ENCODE measurements around the gene ZBTB43. TPM values are rescaled to one million over a fixed set of nuclear protein-coding genes. Genes with fewer than 3 reads are reported as not detected.
"Not testable (repeated sequence)": the region's sequence is repeated elsewhere in the genome, so short reads cannot be mapped to it uniquely, and the experiment has no call there.

Gene ZBTB43, protein sequence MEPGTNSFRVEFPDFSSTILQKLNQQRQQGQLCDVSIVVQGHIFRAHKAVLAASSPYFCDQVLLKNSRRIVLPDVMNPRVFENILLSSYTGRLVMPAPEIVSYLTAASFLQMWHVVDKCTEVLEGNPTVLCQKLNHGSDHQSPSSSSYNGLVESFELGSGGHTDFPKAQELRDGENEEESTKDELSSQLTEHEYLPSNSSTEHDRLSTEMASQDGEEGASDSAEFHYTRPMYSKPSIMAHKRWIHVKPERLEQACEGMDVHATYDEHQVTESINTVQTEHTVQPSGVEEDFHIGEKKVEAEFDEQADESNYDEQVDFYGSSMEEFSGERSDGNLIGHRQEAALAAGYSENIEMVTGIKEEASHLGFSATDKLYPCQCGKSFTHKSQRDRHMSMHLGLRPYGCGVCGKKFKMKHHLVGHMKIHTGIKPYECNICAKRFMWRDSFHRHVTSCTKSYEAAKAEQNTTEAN
- 4.6 and 33.3 TPM in 2 replicates for total RNA-seq (2014; rRNA removed; shearing (Covaris generic))

GRCh38 chr9:126804696-126805553 is at the start of gene ZBTB43:
Gene ZBTB43 (plus strand): TSS chr9:126805040. CDS start chr9:126832510, 27,470 bp downstream.
- peak; percentile 95 for DNase-seq (ENCODE audit: low spot score)

DNA sequence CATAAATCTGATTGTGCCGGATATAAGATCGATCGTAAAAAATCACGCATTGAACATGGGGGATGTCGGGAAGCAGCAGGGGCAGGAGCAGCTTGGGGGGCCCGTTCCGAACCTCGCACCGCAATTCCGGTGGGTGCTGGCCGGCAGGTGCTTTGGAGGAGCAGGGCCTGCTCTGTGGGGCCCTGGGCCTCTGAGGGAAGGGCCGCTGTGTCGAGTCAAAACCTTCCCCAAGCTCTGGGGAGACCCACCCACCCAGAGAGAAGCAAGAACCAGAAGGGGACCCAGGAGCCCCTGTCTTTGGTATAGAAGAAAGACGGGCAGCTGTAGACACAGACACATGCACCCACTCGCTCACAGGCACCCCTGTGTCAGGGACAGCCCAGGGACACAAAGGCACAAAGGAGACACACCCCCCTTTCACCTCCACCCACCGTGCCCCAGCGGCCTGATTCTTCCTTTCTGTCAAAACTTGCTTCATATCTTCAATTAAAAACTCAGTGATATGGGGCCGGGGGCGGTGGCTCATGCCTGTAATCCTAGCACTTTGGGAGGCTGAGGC is 49.4 kb upstream of the ZBTB43 start:
- no peak for DNase-seq (ENCODE audit: low spot score)

- DNase-seq (ENCODE audit: low spot score), result no peak
These were observed 48.6 kb upstream of the ZBTB43 start for GRCh38 chr9:126756238-126756637.

GRCh38 chr9:126756876-126757415 is 47.9 kb upstream of the ZBTB43 start:
- DNase-seq (ENCODE audit: low spot score), result no peak

DNA sequence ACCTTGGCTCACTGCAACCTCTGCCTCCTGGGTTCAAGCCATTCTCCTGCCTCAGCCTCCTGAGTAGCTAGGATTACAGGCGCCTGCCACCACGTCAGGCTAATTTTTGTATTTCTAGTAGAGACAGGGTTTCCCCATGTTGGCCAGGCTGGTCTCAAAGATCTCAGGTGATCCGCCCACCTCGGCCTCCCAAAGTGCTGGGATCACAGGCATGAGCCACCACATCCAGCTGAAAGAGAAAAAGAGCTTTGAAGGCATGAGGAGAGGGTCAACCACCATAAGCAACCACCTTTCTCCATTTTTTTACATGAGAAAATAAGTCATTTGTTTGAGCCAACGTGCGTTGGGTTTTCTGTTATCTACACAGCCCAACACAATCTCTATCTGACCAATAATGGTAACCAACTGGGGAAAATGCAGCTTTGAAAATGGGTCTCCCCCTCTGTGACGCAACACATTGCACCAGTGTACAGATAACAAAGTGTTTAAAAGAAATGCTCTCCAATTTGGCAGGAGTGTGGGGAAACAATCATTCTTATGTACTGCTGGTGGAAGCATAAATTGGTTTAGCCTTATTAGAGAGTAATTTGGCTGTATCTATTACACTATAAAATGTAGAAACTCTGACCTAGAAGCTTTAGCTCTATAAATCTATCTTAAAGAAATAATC is 45.8 kb upstream of the ZBTB43 start:
- no peak for DNase-seq (ENCODE audit: low spot score)

DNA sequence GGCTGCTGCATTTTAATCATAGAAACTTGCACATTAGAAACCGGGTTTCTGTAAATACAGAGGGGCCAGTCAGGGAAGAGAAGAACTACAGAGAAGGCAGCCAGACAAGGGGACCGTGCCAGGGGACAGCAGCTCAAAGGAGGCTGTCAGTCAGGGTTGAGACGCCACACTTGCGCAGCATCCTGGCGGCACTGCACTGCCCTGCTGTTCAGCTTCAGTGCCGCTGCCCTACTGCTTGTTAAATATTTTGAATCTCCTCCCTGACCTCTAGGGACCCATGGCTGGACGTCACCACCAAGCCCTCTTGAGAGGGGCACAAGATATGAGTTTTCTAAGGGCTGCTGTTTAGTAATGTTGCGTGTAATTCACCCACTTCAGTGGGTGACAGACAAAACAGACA is 43.6 kb upstream of the ZBTB43 start:
- no peak for DNase-seq (ENCODE audit: low spot score)

- peak; percentile 7 for DNase-seq (ENCODE audit: low spot score)
These were observed 41.6 kb upstream of the ZBTB43 start for GRCh38 chr9:126763130-126763764.

GRCh38 chr9:126773004-126773607 is 31.7 kb upstream of the ZBTB43 start:
- DNase-seq (ENCODE audit: low spot score), result no peak

DNA sequence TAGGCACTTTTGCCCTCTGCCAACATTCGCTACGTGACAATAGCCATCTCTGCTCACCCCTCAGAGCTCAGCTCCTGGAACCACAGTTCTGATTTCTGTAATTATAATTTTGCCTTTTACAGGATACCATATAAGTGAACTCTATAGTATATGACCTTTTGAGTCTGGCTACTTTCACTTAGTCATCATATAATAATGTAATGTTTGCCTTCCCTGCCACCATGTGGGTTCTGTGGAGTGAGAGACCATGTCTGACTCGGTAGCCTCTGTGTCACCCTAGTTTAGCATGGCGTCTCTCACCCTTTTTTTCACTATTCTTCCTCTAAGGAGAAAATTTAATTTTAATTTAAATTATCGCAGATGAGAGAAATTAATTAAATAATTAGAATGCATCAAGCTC is 28.9 kb upstream of the ZBTB43 start:
- DNase-seq (ENCODE audit: low spot score), result no peak

DNA sequence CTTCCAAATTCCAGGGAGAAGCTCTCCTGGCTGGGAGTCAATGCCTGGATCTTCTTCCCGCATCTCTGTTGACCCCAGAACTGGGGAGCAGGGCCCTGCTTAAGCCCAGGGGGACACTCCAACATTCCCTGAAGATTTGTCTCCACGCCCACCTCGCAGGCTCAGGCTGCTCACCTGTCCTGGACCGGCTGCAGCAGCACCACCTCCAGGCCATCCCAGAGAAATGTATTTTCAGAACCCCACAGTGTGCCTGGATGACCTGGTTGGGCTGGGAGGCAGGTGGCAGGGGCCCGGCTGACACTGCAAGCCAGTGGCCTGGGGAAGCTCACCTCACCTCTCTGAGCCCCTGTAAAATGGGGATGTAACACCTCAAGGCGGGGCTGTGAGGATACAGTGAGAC is 27.1 kb upstream of the ZBTB43 start:
- DNase-seq (ENCODE audit: low spot score), result no peak

DNA sequence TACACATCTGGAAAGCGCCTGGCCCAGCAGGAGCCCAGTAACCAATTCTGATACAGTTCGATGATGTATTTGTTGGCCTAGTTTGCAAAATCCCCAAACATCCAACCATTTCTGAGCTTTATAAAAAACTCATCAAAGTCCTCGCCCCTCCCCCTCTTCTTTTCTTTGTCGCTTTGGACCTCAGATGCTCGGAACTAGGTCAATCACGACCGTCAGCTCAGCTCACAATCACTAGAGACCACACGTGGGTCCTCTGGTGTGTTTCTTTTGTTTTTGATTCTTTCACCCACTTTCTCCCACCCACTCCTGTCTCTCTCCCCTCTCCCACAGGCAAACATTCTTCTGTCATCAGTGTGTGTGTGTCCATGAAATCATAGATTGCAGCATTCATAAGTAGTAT is 26.7 kb upstream of the ZBTB43 start:
- DNase-seq (ENCODE audit: low spot score), result no peak

- DNase-seq (ENCODE audit: low spot score), result not testable (repeated sequence)
These were observed 26.1 kb upstream of the ZBTB43 start for GRCh38 chr9:126778696-126779095.

DNA sequence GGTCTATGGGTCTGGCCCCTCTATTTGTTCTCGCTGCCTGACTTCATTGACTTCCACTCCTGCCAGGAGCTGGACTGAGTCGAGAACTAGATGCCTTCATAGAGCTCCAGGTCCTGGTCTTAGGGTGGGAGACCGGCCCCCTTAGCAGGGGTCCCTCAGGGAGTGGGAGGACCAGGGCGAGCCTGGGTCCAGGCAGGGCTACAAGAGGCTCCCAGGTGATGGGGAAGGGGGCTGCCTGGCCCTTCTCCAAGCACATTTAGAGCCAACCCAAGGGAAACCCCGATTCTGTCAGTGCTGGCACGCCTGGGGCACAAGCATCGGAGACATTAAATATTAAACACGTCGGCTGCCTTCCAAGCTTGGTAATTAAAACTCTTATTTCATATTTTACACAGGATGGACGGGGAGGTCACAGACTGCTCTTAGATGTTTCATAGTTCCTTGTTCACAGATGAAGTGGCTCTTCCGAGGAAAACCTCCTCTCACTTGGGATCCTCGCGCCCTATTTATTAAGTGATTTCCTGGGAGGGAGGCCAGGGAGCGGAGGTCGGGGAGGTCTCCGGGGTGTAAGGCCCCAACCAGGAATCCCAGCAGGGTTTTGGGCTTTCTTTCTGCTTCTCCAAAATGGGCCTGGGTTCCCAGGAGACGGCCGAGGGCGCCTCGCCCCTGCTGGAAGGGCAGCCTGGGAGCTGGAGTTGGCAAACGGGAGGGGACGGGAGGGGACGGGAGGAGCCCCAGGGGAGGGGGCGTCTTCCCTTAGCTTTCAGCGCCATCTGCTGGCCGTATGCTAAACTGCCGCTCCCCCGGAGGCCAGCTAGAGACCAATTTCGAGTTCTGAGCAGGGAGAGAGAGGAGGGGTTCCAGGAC is 23.4 kb upstream of the ZBTB43 start:
- DNase-seq (ENCODE audit: low spot score), result peak; percentile 82

GRCh38 chr9:126782053-126782388 is 22.8 kb upstream of the ZBTB43 start:
- no peak for DNase-seq (ENCODE audit: low spot score)

- DNase-seq (ENCODE audit: low spot score), result no peak
These were observed 20.9 kb upstream of the ZBTB43 start for GRCh38 chr9:126783949-126784348.

- no peak for DNase-seq (ENCODE audit: low spot score)
These were observed 20.4 kb upstream of the ZBTB43 start for GRCh38 chr9:126784401-126784800.

- not testable (repeated sequence) for DNase-seq (ENCODE audit: low spot score)
These were observed 20.0 kb upstream of the ZBTB43 start for GRCh38 chr9:126784841-126785240.

- no peak for DNase-seq (ENCODE audit: low spot score)
These were observed 16.8 kb upstream of the ZBTB43 start for GRCh38 chr9:126788046-126788445.

- no peak for DNase-seq (ENCODE audit: low spot score)
These were observed 16.0 kb upstream of the ZBTB43 start for GRCh38 chr9:126788634-126789349.

Data from HT-29 (cell line).